NCI-H2227 (cell line): Measurements from ENCODE around the gene ARPP21.

ENCODE experiments used
- DNase-seq: peaks from one replicate; lab custom pipeline; 2025; ENCODE audit not compliant: unreplicated experiment; lab: John Stamatoyannopoulos, UW

The ARPP21 gene

GRCh38 chr3:35641331-35641730 lies 2.0 kb downstream of the ARPP21 start:
- DNase-seq = no peak

GRCh38 chr3:35641920-35642527 lies 2.7 kb downstream of the ARPP21 start:
- no peak for DNase-seq

GRCh38 chr3:35643495-35643894 lies 4.2 kb downstream of the ARPP21 start:
- DNase-seq = no peak

- no peak for DNase-seq
These were observed 5.1 kb downstream of the ARPP21 start for GRCh38 chr3:35644451-35644850.

GRCh38 chr3:35645189-35645588 lies 5.9 kb downstream of the ARPP21 start:
- no peak for DNase-seq

- DNase-seq = no peak
These were observed 6.8 kb downstream of the ARPP21 start for GRCh38 chr3:35646081-35646480.

GRCh38 chr3:35647461-35647860 lies 8.1 kb downstream of the ARPP21 start:
- no peak for DNase-seq

- DNase-seq = no peak
These were observed 9.0 kb downstream of the ARPP21 start for GRCh38 chr3:35648347-35648746.

GRCh38 chr3:35649405-35649804 lies 10.1 kb downstream of the ARPP21 start:
- no peak for DNase-seq

- DNase-seq = no peak
These were observed 12.1 kb downstream of the ARPP21 start for GRCh38 chr3:35651426-35651825.

- DNase-seq = no peak
These were observed 12.5 kb downstream of the ARPP21 start for GRCh38 chr3:35651851-35652250.

GRCh38 chr3:35653347-35653746 lies 14.0 kb downstream of the ARPP21 start:
- DNase-seq = no peak

- no peak for DNase-seq
These were observed 15.2 kb downstream of the ARPP21 start for GRCh38 chr3:35654476-35654875.

- no peak for DNase-seq
These were observed 19.4 kb downstream of the ARPP21 start for GRCh38 chr3:35658686-35659085.

- DNase-seq = no peak
These were observed 20.4 kb downstream of the ARPP21 start for GRCh38 chr3:35659768-35660167.

GRCh38 chr3:35663471-35663870 lies 24.1 kb downstream of the ARPP21 start:
- no peak for DNase-seq

GRCh38 chr3:35664460-35664919 lies 25.2 kb downstream of the ARPP21 start:
- DNase-seq = no peak

GRCh38 chr3:35665390-35666055 lies 26.2 kb downstream of the ARPP21 start:
- no peak for DNase-seq

- DNase-seq = no peak
These were observed 27.6 kb downstream of the ARPP21 start for GRCh38 chr3:35666888-35667287.

GRCh38 chr3:35670408-35670965 lies 31.2 kb downstream of the ARPP21 start:
- no peak for DNase-seq

- DNase-seq = no peak
These were observed 32.2 kb downstream of the ARPP21 start for GRCh38 chr3:35671483-35671882.

- no peak for DNase-seq
These were observed 33.7 kb downstream of the ARPP21 start for GRCh38 chr3:35673017-35673416.
